ENCODE data around the gene DPH2. TPM values are rescaled to one million over a fixed set of nuclear protein-coding genes. Genes with fewer than 3 reads are reported as not detected.

DPH2 gene
- total and polyA plus RNA-seq, 2 of the 8 experiments (the other 6 are each of a cell fraction or from before 2014, with no cell fraction given): 64.9 to 92.1 TPM

- Histone ChIP-seq H4K8ac (ENCODE audit: extremely low read depth, insufficient read depth, low read length) (no peak overlapping the region), H4K20me1 (replicated peaks in 1 of 2; ENCODE audit: control insufficient read depth in 1 of 2, insufficient read depth in 2 of 2, low read length in 2 of 2) (peaks cover 2 to 24% of the 10 kb centered on the region in 2 experiments), H3K4ac (replicated peaks; ENCODE audit: insufficient read length, low read depth, low read length) (no peak overlapping the region), H4K91ac (replicated peaks; ENCODE audit: insufficient read length, low read length) (no peak overlapping the region), H2AFZ (ENCODE audit: low read length) (no peak overlapping the region), H3K23me2 (ENCODE audit: low read depth, low read length) (peaks cover 27% of the 10 kb centered on the region), H3K79me1 (ENCODE audit: low read depth, low read length) (peaks cover 22% of the 10 kb centered on the region), H2BK20ac (ENCODE audit: low read length) (no peak overlapping the region), H3K18ac (ENCODE audit: extremely low read depth, low read length) (no peak overlapping the region), H2BK120ac (replicated peaks; ENCODE audit: low read depth, low read length) (no peak overlapping the region), H2BK12ac (ENCODE audit: low read depth, low read length) (no peak overlapping the region), H3K9ac (replicated peaks in 1 of 4; ENCODE audit: extremely low read depth in 1 of 4, low read depth in 3 of 4, low read length in 3 of 4) (no peak overlapping the region), H3K4me1 (replicated peaks in 1 of 4; ENCODE audit: control insufficient read depth in 3 of 4, insufficient read depth in 4 of 4, low read length in 3 of 4) (peaks cover 4 to 22% (median 16%) of the 10 kb centered on the region in 4 experiments), H2BK5ac (ENCODE audit: low read depth, low read length) (no peak overlapping the region), H3K27me3 (replicated peaks in 1 of 4; ENCODE audit: control insufficient read depth in 3 of 4, extremely low read depth in 1 of 4, insufficient read depth in 3 of 4, low read length in 3 of 4) (no peaks in the 10 kb centered on the region), H3K14ac (ENCODE audit: insufficient read length) (no peak overlapping the region), H4K5ac (ENCODE audit: insufficient read length, low read depth, low read length) (no peak overlapping the region), H2AK5ac (ENCODE audit: low read depth, low read length) (no peak overlapping the region), H2BK15ac (ENCODE audit: low read length) (no peak overlapping the region), H3K79me2 (ENCODE audit: control insufficient read depth in 1 of 2, insufficient read depth in 2 of 2, low read length in 2 of 2) (peaks cover 0 to 24% of the 10 kb centered on the region in 2 experiments; a peak in 2 of 4 replicates), H3K36me3 (ENCODE audit: control insufficient read depth in 2 of 4, insufficient read depth in 4 of 4, low read length in 3 of 4) (peaks cover 2 to 35% (median 18%) of the 10 kb centered on the region in 4 experiments; a peak in 7 of 8 replicates), H3K9me3 (ENCODE audit: insufficient read depth in 2 of 2, low read depth in 1 of 2, low read length in 1 of 2) (no peaks in the 10 kb centered on the region), H3K4me3 (ENCODE audit: extremely low read depth in 1 of 4, insufficient read depth in 2 of 4, low read depth in 3 of 4, low read length in 4 of 4) (no peak overlapping the region), H3K27ac (ENCODE audit: low read depth, low read length) (no peak overlapping the region), H3K23ac (ENCODE audit: insufficient read length) (no peak overlapping the region), H3K56ac (replicated peaks; ENCODE audit: insufficient read length, low read depth, low read length) (no peak overlapping the region), H3K4me2 (ENCODE audit: insufficient read depth in 1 of 2, low read depth in 2 of 2, low read length in 2 of 2) (no peak overlapping the region)
- ChIA-PET CTCF (ENCODE audit: partially characterized antibody) (interaction anchor here (0.6 to 5.0 kb wide), 8 partner anchors 12 to 216 kb away, joined by 3 to 34 read pairs (median 4); partner anchors contain the start of genes CCDC24 and IPO13), POLR2A (ENCODE audit: partially characterized antibody) (interaction anchor here (1.0 to 12.9 kb wide), 4 partner anchors 13 to 54 kb away, joined by 3 to 189 read pairs (median 8); partner anchors contain the start of genes CCDC24 and SLC6A9)
- DNase-seq (ENCODE audit: low read depth in 1 of 2, low spot score in 2 of 2) (no peak), FAIRE-seq (no peak)
- WGBS, 2 experiments (ENCODE audit: extremely low coverage in 1 of 2, insufficient coverage in 1 of 2, insufficient read length in 1 of 2, insufficient replicate concordance in 2 of 2, low coverage in 1 of 2, low lambda C conversion rate in 2 of 2, missing lambda C conversion rate in 1 of 2): 91% methylated on average over 8 of the region's 8 CpGs; no CpG with 5 or more reads in 1 of the 2 experiments
- TF ChIP-seq ASH2L (IDR thresholded peaks at IDR 0.05; ENCODE audit: low read length) (no peak), RFX5 (IDR thresholded peaks at IDR 0.05; ENCODE audit: borderline replicate concordance, low read depth, low read length) (no peak), KDM4A (IDR thresholded peaks at IDR 0.05; ENCODE audit: low read depth, low read length, severe bottlenecking) (no peak), RNF2 (IDR thresholded peaks at IDR 0.05; ENCODE audit: borderline replicate concordance, low read depth, low read length, missing control alignments, poor library complexity, severe bottlenecking) (no peak), NANOG (IDR thresholded peaks at IDR 0.05; ENCODE audit: insufficient read depth, low read depth, low read length, poor library complexity, severe bottlenecking) (no peak), SIN3A (conservative IDR thresholded peaks at IDR 0.05 in 1 of 2, IDR thresholded peaks at IDR 0.05 in 1 of 2; ENCODE audit: low read depth in 1 of 2, low read length in 2 of 2) (no peak), USF2 (IDR thresholded peaks at IDR 0.05; ENCODE audit: low read length) (no peak), NRF1 (IDR thresholded peaks at IDR 0.05; ENCODE audit: low read depth, low read length) (no peak), HDAC6 (IDR thresholded peaks at IDR 0.05; ENCODE audit: low read depth, low read length) (no peak), E2F6 (IDR thresholded peaks at IDR 0.05) (no peak)
These were observed 7.1 kb downstream of the DPH2 start for GRCh38 chr1:43976890-43977289.

Measured in H1 (cell line).